M059J (cell line): ENCODE data around the gene CLIC3. TPM values are rescaled to one million over a fixed set of nuclear protein-coding genes. Genes with fewer than 3 reads are reported as not detected.

Experiments used
- DNase-seq: peaks from one replicate; pipeline ENCODE4 v3.0.0-alpha.2; 2012; ENCODE audit warnings: low read depth
- total RNA-seq: library from RNA; depleted of rRNA; stranded (reverse); fragments of >200 nt; shearing (Covaris generic); gene quantifications from 2 replicates; pipeline ENCODE4 v1.2.3, GENCODE V29; 2014

The CLIC3 gene
- total RNA-seq, 1 experiment from 2014 or later = 18.9 TPM

- no peak for DNase-seq
Observed at GRCh38 chr9:136964833-136965422, 31.4 kb downstream of the CLIC3 start.

- no peak for DNase-seq
Observed at GRCh38 chr9:136964171-136964689, 32.1 kb downstream of the CLIC3 start.

GRCh38 chr9:136963751-136964150 is 32.6 kb downstream of the CLIC3 start:
- no peak for DNase-seq

- DNase-seq = no peak
Observed at GRCh38 chr9:136963341-136963740, 33.0 kb downstream of the CLIC3 start.

- DNase-seq = no peak
Observed at GRCh38 chr9:136962701-136963248, 33.6 kb downstream of the CLIC3 start.

GRCh38 chr9:136962163-136962562 is 34.2 kb downstream of the CLIC3 start:
- no peak for DNase-seq

GRCh38 chr9:136961279-136962065 is 34.9 kb downstream of the CLIC3 start:
- no peak for DNase-seq

GRCh38 chr9:136960938-136961275 is 35.5 kb downstream of the CLIC3 start:
- no peak for DNase-seq

GRCh38 chr9:136960212-136960937 is 36.0 kb downstream of the CLIC3 start:
- DNase-seq = no peak

- DNase-seq = no peak
Observed at GRCh38 chr9:136958898-136959850, 37.2 kb downstream of the CLIC3 start.

- DNase-seq = no peak
Observed at GRCh38 chr9:136958473-136958872, 37.9 kb downstream of the CLIC3 start.

GRCh38 chr9:136957901-136958300 is 38.5 kb downstream of the CLIC3 start:
- DNase-seq = no peak

- DNase-seq = no peak
Observed at GRCh38 chr9:136957461-136957860, 38.9 kb downstream of the CLIC3 start.

GRCh38 chr9:136956604-136957003 is 39.8 kb downstream of the CLIC3 start:
- no peak for DNase-seq

- no peak for DNase-seq
Observed at GRCh38 chr9:136955943-136956335, 40.4 kb downstream of the CLIC3 start.

GRCh38 chr9:136955202-136955942 is 41.0 kb downstream of the CLIC3 start:
- no peak for DNase-seq

- no peak for DNase-seq
Observed at GRCh38 chr9:136954270-136955083, 41.9 kb downstream of the CLIC3 start.

- DNase-seq = no peak
Observed at GRCh38 chr9:136953771-136954269, 42.5 kb downstream of the CLIC3 start.
